ENCODE data around the gene LENG1.

The LENG1 gene

DNA sequence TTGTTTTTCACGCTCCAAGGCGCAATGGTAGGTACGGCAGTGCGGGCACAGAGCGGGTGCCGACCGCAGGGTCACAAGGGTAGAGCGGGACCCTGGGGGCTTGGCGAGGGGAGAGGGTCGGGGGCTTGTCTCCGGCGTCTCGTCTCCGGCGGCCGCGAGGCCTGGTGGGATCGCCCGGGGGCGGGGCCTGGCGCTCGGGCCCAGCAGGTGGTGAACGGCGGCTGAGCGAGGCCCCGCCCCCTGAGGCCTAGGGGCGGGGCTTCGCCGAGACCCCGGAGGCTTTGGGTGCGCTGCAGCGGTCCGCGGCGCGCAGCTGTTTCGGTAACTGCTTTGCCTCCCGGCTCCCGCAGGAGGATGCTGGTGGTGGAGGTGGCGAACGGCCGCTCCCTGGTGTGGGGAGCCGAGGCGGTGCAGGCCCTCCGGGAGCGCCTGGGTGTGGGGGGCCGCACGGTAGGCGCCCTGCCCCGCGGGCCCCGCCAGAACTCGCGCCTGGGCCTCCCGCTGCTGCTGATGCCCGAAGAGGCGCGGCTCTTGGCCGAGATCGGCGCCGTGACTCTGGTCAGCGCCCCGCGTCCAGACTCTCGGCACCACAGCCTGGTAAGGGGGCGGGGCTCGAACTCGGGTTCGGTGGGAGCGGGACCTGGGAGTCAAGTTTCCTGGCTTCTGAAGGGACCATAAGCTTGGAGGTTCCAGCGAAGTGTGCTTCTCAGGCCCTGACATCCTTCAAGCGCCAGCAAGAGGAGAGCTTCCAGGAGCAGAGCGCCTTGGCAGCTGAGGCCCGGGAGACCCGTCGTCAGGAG lies 31.7 kb upstream of the LENG1 start, which contains the start of gene TSEN34:
TSS of gene TSEN34 (plus strand) at position 298 of the 800 bp plus-strand sequence. CDS start at position 355, 57 bp downstream.
- peak within 1 kb of the TSS; percentile 82 for H3K4me3 ChIP-seq (ENCODE audit: low read depth, low read length)
- DNase-seq, result peak; percentile 64
- no peaks in the 10 kb centered on the region for H3K36me3 ChIP-seq (replicated peaks)
- H3K27ac ChIP-seq, result peak within 1 kb of the TSS; percentile 98
- H3K27me3 ChIP-seq (replicated peaks), result no peaks in the 10 kb centered on the region
- in situ Hi-C loops (cut with HindIII; ENCODE audit: low pct_ligation_motif_present, low sequenced_read_pairs), result no loop called here
- TF ChIP-seq, protein P1, sequence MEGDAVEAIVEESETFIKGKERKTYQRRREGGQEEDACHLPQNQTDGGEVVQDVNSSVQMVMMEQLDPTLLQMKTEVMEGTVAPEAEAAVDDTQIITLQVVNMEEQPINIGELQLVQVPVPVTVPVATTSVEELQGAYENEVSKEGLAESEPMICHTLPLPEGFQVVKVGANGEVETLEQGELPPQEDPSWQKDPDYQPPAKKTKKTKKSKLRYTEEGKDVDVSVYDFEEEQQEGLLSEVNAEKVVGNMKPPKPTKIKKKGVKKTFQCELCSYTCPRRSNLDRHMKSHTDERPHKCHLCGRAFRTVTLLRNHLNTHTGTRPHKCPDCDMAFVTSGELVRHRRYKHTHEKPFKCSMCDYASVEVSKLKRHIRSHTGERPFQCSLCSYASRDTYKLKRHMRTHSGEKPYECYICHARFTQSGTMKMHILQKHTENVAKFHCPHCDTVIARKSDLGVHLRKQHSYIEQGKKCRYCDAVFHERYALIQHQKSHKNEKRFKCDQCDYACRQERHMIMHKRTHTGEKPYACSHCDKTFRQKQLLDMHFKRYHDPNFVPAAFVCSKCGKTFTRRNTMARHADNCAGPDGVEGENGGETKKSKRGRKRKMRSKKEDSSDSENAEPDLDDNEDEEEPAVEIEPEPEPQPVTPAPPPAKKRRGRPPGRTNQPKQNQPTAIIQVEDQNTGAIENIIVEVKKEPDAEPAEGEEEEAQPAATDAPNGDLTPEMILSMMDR (IDR thresholded peaks at IDR 0.05; ENCODE audit: low read depth, low read length, missing control alignments), result no peak

DNA sequence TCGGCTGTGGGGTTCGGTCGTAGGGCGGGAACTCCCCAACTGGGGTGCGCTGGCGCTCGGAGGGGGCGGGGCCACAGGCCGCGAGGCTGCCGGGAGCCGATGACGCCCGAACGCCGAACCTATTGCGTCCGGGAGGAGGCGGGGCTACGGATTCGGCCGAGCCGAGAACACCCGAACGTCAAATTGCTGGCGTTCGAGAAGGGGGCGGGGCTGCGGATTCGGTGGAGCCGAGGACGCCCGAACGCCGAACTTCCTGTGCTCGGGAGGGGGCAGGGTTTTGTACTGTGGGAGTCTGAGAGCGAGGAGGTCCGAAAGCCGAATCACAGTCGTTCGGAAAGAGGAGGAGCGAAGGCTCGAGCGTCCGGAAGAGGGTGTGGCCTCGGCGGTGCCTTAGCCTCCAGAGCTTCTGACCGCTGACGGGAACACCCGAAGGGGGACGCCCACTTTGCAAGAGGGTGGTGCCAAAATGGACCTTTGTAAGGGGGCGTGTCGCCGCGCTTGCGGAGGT lies 31.0 kb upstream of the LENG1 start:
- no peaks in the 10 kb centered on the region for H3K36me3 ChIP-seq (replicated peaks)
- H3K27me3 ChIP-seq (replicated peaks), result no peaks in the 10 kb centered on the region
- in situ Hi-C loops (cut with HindIII; ENCODE audit: low pct_ligation_motif_present, low sequenced_read_pairs), result no loop called here
- peak overlapping the region; percentile 98 for H3K27ac ChIP-seq
- DNase-seq, result peak; percentile 99
- TF ChIP-seq, protein P1 (IDR thresholded peaks at IDR 0.05; ENCODE audit: low read depth, low read length, missing control alignments), result no peak
- H3K4me3 ChIP-seq (ENCODE audit: low read depth, low read length), result peak overlapping the region; percentile 82

DNA sequence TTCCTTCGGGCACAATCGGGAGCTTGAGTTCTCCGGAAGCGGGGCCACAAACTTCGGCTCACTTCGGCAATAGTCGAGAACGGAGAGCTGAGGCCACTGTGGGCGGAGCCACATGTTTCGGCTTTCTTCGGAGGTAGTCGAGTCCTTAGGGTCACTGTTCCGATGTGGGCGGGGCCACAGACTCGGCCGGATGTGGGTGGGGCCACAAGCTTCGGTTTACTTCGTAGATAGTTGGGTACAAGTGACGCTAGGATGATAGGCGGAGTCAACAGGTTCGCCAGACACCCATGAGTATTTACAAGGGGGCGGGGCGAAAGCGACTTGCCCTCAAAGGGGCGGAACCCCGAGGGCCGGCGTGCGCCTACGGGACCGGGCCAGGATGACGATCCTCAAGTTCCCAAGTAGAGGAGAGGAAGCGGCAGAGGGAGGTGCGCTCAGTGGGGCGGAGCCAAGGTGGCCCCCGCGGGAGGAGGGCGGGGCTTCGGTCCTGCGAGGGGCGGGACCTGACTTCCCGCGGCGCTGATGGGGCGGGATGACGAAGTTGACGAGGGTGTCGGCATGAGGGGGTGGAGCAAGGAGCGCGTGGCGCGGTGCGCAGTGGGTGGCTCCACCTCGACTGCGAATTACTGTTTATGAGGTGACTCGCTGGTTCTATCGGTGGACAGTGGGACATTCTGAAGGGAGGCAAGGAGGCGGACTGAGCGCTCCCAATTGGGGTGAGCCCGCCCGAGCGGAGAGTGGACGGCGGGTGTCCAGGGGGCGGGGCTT lies 30.4 kb upstream of the LENG1 start:
- in situ Hi-C loops (cut with HindIII; ENCODE audit: low pct_ligation_motif_present, low sequenced_read_pairs), result no loop called here
- H3K4me3 ChIP-seq (ENCODE audit: low read depth, low read length), result peak overlapping the region; percentile 82
- H3K27ac ChIP-seq, result peak overlapping the region; percentile 98
- H3K27me3 ChIP-seq (replicated peaks), result no peaks in the 10 kb centered on the region
- no peaks in the 10 kb centered on the region for H3K36me3 ChIP-seq (replicated peaks)
- TF ChIP-seq, protein P1 (IDR thresholded peaks at IDR 0.05; ENCODE audit: low read depth, low read length, missing control alignments), result no peak
- peak; percentile 100 for DNase-seq

DNA sequence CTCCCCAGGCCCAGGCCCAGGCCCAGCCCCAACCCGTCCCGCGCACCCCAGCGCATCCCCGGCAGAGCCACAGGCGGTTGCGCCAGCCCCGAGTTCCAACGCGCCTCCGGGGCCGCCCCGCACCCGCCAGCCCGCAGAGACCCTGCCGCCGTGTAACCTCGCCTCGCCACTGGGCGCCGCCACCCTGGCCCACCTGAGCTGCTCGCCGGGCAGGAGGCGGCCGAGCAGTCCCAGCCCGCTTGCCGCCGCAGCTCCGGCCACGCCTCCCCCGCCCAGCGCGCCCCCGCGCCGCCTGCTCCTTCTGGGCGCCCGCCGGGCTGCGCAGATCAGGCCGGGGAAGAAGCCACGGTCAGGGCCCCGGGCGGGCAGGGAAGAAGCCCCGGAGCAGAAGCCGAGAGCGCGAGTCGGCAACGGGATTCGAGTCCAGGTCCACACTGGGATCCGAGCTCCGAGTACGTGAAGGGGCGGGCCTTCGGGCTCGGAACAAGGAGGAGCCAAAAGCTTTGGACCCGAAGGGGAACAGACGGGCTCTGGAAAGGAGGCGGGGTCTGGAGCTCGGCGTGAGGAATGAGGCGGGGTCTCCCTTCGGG lies 29.7 kb upstream of the LENG1 start, which contains the start of gene MBOAT7:
TSS of gene MBOAT7 (minus strand) at position 436 of the 590 bp plus-strand sequence. CDS start 1,072 bp downstream, outside the sequence.
- in situ Hi-C loops (cut with HindIII; ENCODE audit: low pct_ligation_motif_present, low sequenced_read_pairs), result no loop called here
- no peak for DNase-seq
- TF ChIP-seq, protein P1 (IDR thresholded peaks at IDR 0.05; ENCODE audit: low read depth, low read length, missing control alignments), result peak; percentile 19
- Histone ChIP-seq H3K27me3 (replicated peaks) (no peaks in the 10 kb centered on the region), H3K4me3 (ENCODE audit: low read depth, low read length) (peak within 1 kb of the TSS; percentile 82), H3K27ac (peak within 1 kb of the TSS; percentile 98), H3K36me3 (replicated peaks) (no peaks in the 10 kb centered on the region)

DNA sequence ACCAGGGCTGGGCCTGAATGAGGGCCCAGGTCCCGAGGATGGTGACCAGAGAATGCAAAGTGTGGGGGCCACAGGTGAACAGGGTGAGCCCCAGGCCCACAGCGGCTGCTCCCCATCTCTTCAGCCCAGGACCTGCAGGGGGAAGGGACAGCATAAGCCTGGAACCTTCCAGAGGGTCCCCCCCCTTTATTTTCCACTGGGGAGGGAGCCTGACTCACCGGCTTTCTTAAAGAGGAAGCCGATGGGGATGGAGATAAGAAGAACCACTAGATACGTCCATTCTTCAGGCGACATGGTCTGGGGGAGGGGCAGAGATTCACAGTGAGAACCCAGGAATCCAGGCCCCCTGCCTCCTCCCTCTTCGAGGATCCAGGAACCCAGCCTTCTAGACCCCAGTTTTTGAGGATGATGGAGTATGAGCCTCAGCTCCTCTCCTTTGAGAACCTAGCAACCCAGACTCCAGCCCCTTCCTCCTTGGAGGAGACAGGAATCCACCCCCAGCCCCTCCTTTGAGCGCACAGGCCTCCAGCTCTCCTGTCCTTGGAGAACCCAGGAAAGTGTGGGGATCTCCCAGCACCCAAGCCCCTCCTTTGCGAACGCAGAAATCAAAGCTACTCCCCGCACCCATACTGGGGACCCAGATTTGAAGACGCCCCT lies 28.8 kb upstream of the LENG1 start:
- Histone ChIP-seq H3K36me3 (replicated peaks) (no peaks in the 10 kb centered on the region), H3K27me3 (replicated peaks) (no peaks in the 10 kb centered on the region), H3K4me3 (ENCODE audit: low read depth, low read length) (peak overlapping the region; percentile 71), H3K27ac (peak overlapping the region; percentile 66)
- peak; percentile 60 for DNase-seq
- in situ Hi-C loops (cut with HindIII; ENCODE audit: low pct_ligation_motif_present, low sequenced_read_pairs), result no loop called here
- TF ChIP-seq, protein P1 (IDR thresholded peaks at IDR 0.05; ENCODE audit: low read depth, low read length, missing control alignments), result no peak
